ENCODE measurements around the gene GFRA1. TPM values are rescaled to one million over a fixed set of nuclear protein-coding genes. Genes with fewer than 3 reads are reported as not detected.

GFRA1 gene
- total RNA-seq, 2 experiments from 2014 or later = not detected

DNA sequence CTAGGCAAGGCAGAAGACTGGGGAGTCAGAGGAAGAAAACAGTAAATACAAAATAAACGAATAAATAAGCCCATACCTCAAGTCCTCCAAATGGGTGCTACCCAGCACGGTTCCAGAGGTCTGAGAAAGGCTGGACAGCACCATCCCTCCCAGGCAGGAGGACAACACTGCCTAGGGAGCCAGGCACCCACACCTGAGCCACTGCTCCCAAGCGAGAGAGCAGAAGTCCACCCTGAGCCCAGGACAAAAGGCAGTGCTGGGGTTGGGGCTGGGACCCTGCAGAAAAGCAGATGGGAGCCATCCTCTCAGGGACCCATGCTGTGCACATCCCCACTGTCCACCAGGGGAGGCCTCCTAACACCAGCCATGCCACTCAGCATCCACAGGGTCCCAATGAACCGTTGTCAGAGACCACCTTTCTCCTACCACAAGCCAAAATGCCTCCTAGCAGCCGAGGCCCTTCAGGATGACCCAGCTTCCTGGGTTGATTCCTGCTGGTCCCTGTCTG, 16.2 kb downstream of the GFRA1 start:
- TF ChIP-seq, protein P1, sequence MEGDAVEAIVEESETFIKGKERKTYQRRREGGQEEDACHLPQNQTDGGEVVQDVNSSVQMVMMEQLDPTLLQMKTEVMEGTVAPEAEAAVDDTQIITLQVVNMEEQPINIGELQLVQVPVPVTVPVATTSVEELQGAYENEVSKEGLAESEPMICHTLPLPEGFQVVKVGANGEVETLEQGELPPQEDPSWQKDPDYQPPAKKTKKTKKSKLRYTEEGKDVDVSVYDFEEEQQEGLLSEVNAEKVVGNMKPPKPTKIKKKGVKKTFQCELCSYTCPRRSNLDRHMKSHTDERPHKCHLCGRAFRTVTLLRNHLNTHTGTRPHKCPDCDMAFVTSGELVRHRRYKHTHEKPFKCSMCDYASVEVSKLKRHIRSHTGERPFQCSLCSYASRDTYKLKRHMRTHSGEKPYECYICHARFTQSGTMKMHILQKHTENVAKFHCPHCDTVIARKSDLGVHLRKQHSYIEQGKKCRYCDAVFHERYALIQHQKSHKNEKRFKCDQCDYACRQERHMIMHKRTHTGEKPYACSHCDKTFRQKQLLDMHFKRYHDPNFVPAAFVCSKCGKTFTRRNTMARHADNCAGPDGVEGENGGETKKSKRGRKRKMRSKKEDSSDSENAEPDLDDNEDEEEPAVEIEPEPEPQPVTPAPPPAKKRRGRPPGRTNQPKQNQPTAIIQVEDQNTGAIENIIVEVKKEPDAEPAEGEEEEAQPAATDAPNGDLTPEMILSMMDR (IDR thresholded peaks at IDR 0.05) = no peak
- DNase-seq (no peak), ATAC-seq (ENCODE audit: poor library complexity) (no peak)
- ChIA-PET POLR2A (no interaction called here), CTCF (no interaction called here)
- Histone ChIP-seq H3K9me3 (ENCODE audit: control insufficient read depth in 1 of 2, insufficient read depth in 1 of 2, low read length in 2 of 2) (peaks cover 0 to 8% of the 10 kb centered on the region in 2 experiments), H3K4me1 (ENCODE audit: insufficient read depth, low read length) (no peaks in the 10 kb centered on the region), H3K4me3 (ENCODE audit: low read length) (no peak overlapping the region), H3K27ac (ENCODE audit: low read depth in 1 of 2, low read length in 2 of 2) (no peak overlapping the region), H3K36me3 (ENCODE audit: insufficient read depth, low read length) (no peaks in the 10 kb centered on the region), H3K27me3 (ENCODE audit: control insufficient read depth in 1 of 2, insufficient read depth in 2 of 2, low read length in 2 of 2) (no peaks in the 10 kb centered on the region)
- intact Hi-C loops (cut with DNase I, micrococcal nuclease) = no loop called here
- Mint-ChIP-seq H3K4me3 (no peak overlapping the region), H3K4me1 (ENCODE audit: low read depth) (no peaks in the 10 kb centered on the region), H3K9me3 (no peaks in the 10 kb centered on the region), H3K36me3 (ENCODE audit: low read depth) (no peaks in the 10 kb centered on the region), H3K27ac (no peak overlapping the region), H3K27me3 (no peaks in the 10 kb centered on the region)

DNA sequence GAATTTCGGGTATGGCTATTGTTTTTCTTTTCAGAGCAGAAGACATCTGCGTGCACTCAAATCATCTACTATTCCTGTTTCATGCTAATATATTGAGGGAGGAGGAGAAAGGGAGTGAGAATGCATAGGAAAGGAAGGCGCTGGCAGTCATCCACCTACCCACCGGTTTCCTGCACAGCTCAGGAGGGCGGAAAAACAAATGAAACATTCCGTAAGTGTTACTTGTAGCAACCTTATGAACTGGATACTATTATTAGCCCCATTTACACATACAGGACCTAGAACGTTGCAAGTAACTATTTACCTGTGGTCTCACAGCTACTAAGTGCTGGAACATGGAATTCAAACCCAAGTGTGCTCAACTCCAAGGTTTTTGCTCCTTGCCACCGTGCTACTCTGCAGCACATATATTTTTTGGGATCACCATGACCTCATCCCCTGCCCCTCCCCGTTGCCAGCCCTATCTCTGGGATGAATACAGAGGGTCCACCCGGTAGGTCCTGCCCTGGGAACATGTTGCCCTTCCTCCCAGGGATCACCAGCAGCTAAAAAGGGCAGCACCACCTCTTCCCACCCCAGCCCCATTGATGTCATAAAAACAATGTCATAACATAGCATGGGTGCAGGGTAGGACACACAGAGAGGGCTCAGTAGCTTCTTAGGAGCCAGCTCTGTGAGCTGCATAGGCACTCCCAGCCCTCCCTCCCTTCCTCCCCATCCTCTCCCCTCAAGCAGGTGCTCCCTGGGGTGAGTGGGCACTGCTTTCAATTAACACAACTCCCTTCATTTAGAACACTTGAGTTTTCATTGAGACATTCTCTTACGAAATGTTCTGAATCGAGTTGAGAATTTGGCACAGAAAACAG, 16.9 kb downstream of the GFRA1 start:
- no peaks in the 10 kb centered on the region for H3K9me3 Mint-ChIP-seq
- H3K4me1 ChIP-seq (ENCODE audit: insufficient read depth, low read length) = no peaks in the 10 kb centered on the region
- no peaks in the 10 kb centered on the region for H3K4me1 Mint-ChIP-seq (ENCODE audit: low read depth)
- intact Hi-C loops (cut with DNase I, micrococcal nuclease) = no loop called here
- TF ChIP-seq, protein P1 (IDR thresholded peaks at IDR 0.05) = no peak
- H3K27me3 Mint-ChIP-seq = no peaks in the 10 kb centered on the region
- H3K27ac ChIP-seq (ENCODE audit: low read depth in 1 of 2, low read length in 2 of 2) = no peak overlapping the region
- H3K36me3 Mint-ChIP-seq (ENCODE audit: low read depth) = no peaks in the 10 kb centered on the region
- H3K27ac Mint-ChIP-seq = no peak overlapping the region
- H3K9me3 ChIP-seq (ENCODE audit: control insufficient read depth in 1 of 2, insufficient read depth in 1 of 2, low read length in 2 of 2) = peaks cover 0 to 8% of the 10 kb centered on the region in 2 experiments
- DNase-seq = no peak
- no peaks in the 10 kb centered on the region for H3K36me3 ChIP-seq (ENCODE audit: insufficient read depth, low read length)
- H3K4me3 Mint-ChIP-seq = no peak overlapping the region
- ChIA-PET POLR2A (no interaction called here), CTCF (interaction anchor here (0.7 kb wide), 1 partner anchor 342 kb away, joined by 3 read pairs; no protein-coding TSS in a partner anchor)
- no peaks in the 10 kb centered on the region for H3K27me3 ChIP-seq (ENCODE audit: control insufficient read depth in 1 of 2, insufficient read depth in 2 of 2, low read length in 2 of 2)
- no peak for ATAC-seq (ENCODE audit: poor library complexity)
- H3K4me3 ChIP-seq (ENCODE audit: low read length) = no peak overlapping the region

DNA sequence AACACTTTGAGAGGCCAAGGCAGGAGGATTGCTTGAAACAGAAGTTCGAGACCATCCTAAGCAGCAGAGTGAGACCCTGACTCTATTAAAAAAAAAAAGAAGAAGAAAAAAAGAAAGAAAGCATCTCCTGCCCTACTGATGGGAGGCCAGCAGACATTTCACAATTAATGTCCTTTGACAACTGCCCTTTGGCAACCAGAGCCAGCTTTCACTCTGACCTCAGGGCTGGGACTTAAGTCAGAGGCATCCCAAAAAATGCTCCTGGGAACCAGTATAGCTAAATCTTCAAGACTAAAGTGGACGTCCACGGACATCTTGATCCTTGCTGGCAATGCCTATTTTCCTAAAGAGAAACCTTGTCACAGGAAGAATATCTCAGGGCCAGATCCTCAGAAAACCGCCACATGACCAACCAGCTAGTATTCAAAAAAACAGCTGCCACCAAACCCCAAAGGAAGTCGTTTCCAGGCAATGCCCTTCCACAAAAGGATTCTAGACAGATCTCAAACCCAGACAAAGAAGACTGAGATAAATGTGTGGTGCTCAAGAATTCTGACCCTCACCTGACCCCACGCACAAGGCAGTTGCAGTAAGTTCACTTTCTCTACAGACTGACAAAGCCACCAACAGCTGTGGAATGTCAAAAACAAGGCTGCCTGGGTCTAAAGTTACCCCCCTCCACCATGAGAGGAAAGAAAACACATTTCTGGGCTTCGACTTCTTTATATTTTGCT, 18.4 kb downstream of the GFRA1 start:
- Mint-ChIP-seq H3K27me3 (no peaks in the 10 kb centered on the region), H3K4me1 (ENCODE audit: low read depth) (no peaks in the 10 kb centered on the region), H3K36me3 (ENCODE audit: low read depth) (no peaks in the 10 kb centered on the region), H3K4me3 (no peak overlapping the region), H3K27ac (no peak overlapping the region), H3K9me3 (no peaks in the 10 kb centered on the region)
- no peak for ATAC-seq (ENCODE audit: poor library complexity)
- TF ChIP-seq, protein P1 (IDR thresholded peaks at IDR 0.05) = no peak
- Histone ChIP-seq H3K27me3 (ENCODE audit: control insufficient read depth in 1 of 2, insufficient read depth in 2 of 2, low read length in 2 of 2) (no peaks in the 10 kb centered on the region), H3K36me3 (ENCODE audit: insufficient read depth, low read length) (no peaks in the 10 kb centered on the region), H3K4me1 (ENCODE audit: insufficient read depth, low read length) (no peaks in the 10 kb centered on the region), H3K27ac (ENCODE audit: low read depth in 1 of 2, low read length in 2 of 2) (no peak overlapping the region), H3K4me3 (ENCODE audit: low read length) (no peak overlapping the region), H3K9me3 (ENCODE audit: control insufficient read depth in 1 of 2, insufficient read depth in 1 of 2, low read length in 2 of 2) (peaks cover 0 to 11% of the 10 kb centered on the region in 2 experiments)
- intact Hi-C loops (cut with DNase I, micrococcal nuclease) = no loop called here
- CTCF ChIA-PET = no interaction called here
- DNase-seq = no peak
- POLR2A ChIA-PET = no interaction called here
